Hematopoietic multipotent progenitor cell treated with erythropoietin and hydrocortisone succinate and interleukin-3 and kit ligand, for 17 days (in vitro differentiated cells): ENCODE results near the gene CMC1.
A peak's percentile ranks its signal among the peaks of the same experiment; 100 is the strongest.

Experiments used
- DNase-seq: peaks from one replicate; pipeline ENCODE4 v3.0.0-alpha.2; 2015; ENCODE audit warnings: low spot score

CMC1 gene

GRCh38 chr3:28300345-28300962 lies 59.0 kb downstream of the CMC1 start:
- DNase-seq, result no peak

DNA sequence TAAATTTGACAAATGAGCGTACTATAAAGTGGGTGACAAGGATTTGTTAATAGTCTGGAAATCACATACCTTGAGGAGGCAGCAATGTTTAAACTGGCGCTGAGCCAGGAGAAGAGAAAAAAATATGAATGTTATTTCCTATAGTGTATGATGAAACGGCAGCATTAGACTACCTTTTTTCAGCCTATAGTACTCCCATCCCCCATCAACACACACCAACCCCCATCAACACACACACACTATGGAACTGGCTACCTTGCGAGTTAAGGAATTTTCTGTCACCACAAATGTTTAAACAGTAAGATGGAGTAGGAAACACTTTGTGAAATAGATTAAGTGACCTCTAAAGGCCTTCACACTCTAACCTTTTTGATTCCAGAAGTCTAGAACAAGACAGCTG lies 60.3 kb downstream of the CMC1 start:
- no peak for DNase-seq

GRCh38 chr3:28308196-28308595 lies 66.8 kb downstream of the CMC1 start:
- DNase-seq, result no peak

DNA sequence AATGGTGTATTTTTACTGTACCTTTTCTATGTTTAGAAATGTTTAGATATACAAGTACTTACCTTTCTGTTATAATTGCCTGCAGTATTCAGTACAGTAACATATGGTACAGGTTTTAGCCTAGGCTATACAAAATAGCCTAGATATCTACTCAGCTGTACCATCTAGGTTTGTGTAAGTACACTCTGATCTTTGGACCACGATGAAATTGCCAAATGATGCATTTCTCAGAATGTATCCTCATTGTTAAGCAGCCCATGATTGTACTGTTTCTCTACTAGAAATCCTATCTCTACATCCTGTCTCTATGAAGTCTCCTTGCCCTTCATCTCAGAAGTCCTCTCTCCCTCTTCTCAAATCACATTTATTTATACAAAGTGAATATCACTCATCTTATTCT lies 74.3 kb downstream of the CMC1 start:
- no peak for DNase-seq

DNA sequence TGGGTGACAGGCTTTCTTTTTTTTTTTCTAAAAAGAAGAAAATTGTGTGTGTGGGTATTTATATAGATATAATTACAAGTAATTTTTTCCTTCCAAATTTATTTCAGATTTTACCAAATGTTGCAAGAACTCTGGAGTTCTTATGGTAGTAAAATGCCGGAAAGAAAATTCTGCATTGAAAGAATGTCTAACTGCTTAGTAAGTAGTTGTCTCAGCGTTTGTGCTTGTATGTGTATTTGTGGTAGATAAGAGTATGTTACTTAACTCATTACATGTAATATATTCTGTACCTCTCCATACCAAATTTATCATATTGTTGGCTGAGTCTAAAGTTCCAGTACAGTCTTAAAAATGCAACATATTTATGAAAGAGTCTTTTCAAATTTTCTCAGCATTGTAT lies 74.8 kb downstream of the CMC1 start:
- no peak for DNase-seq

GRCh38 chr3:28317438-28318022 lies 76.1 kb downstream of the CMC1 start:
- DNase-seq, result peak; percentile 73

- DNase-seq, result no peak
Observed at GRCh38 chr3:28320981-28321380, 79.6 kb downstream of the CMC1 start.

DNA sequence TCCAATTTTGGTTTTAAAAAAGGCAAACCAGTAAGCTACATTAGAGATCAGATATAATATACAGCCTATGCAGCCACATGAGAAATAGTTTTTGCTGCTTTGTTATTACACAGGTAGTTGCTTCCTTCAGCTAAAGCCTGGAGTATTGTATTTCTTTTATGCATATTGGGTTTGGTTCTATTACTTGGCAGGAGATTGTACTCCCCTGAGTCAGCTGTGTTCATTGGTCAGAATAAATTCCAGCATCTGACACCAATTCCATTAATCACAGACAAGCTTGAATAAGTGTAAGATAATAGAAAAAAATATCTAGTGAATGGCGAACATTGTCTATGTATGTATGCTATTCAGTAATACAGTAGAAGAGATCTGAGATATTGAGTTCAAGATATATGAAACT lies 81.0 kb downstream of the CMC1 start:
- no peak for DNase-seq

DNA sequence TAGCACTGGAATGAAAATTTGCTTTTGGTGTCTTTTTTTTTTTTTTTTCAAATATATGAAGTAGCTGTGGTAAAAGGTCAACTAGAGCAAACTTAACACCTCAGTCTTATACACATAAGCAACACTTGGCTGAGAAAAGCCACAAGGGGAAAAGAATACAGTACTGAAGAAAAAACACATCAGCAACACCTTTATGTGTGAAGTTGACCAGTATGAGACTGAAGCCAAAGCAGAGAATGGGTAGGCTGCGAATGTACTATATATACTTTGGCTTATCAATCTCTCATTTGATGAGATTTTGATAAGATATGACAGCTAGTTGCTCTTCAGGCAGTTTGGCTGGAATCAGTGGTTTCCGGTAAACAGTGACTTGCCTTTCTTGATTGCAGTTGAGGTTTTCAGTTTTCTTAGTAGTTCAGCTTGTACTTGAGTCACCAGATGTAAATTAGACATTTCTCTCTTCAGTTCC lies 85.1 kb downstream of the CMC1 start:
- no peak for DNase-seq

GRCh38 chr3:28328188-28329151 lies 87.1 kb downstream of the CMC1 start:
- peak; percentile 63 for DNase-seq

- no peak for DNase-seq
Observed at GRCh38 chr3:28334552-28334951, 93.1 kb downstream of the CMC1 start.

DNA sequence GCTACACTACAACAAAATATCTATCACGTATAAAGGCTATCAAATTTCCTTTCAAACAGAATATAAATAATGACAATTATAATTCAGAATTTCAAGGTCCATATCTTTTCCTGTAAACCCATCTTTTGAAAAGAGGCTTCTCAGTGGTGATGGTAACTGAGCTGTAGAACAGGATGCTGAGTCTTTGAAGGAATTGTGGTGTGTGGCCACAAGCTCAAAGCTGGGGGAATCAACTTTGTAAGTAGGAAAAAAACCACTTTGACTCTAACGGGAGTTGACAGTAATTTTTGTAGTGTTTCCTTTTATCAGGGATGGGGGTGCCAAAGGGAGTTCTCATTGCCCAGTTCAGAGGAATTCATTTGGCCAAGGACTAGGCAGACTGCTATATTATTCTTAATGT lies 93.8 kb downstream of the CMC1 start:
- DNase-seq, result no peak

DNA sequence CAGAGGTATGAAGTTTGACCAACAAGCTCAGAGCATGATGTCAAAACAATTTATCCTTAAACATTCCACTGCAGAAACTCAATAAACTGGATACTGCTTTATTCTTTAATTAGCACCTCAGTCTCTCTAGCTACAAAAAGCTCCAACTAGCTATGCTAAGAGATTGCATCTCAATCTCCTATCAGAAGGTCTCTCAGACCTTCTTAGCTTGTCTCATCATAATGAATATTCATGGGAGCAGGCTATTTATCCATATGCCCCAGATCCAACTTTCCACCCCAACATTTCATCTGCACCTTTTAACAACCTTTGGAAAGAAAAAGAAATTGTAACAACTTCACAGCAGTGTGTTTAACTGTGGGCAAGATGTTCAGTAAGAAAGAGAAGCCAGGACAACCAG lies 95.8 kb downstream of the CMC1 start:
- DNase-seq, result no peak

DNA sequence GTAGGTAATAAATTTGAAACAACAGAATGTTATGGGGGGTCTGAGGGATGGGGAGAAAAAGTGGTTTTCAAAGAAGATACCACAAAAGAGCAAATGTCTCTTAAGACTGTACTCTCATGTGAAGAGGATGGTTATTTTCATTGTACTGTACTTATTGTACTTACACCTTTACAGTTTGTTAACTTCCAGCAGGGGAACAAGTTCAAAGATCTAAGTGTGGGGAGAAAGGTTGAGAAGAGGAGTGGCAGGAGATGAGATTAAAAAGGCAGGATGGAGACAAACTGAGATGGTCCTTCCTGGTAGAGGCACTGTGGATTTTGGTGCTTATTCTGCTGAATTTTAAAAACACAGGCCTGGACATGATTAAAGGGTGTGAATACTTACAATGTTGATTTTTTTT lies 101.7 kb downstream of the CMC1 start:
- no peak for DNase-seq

DNA sequence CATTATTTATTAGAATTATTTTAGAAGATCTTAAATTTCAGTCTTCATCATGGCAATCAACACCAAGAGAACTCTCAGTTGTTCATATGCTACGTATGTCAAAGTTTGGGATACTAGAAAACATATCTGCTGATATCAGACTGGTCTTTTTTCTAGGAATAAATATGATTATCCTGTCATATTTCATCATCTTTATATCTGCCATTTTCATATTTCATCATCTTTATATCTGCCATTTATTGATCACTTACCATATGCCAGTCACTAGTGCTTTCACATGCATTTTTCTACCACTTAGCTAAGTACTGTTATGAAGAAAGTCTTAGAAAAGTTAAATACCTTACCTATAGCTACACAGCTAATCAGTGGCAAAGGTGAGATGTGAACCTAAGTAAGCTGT lies 104.3 kb downstream of the CMC1 start:
- no peak for DNase-seq

DNA sequence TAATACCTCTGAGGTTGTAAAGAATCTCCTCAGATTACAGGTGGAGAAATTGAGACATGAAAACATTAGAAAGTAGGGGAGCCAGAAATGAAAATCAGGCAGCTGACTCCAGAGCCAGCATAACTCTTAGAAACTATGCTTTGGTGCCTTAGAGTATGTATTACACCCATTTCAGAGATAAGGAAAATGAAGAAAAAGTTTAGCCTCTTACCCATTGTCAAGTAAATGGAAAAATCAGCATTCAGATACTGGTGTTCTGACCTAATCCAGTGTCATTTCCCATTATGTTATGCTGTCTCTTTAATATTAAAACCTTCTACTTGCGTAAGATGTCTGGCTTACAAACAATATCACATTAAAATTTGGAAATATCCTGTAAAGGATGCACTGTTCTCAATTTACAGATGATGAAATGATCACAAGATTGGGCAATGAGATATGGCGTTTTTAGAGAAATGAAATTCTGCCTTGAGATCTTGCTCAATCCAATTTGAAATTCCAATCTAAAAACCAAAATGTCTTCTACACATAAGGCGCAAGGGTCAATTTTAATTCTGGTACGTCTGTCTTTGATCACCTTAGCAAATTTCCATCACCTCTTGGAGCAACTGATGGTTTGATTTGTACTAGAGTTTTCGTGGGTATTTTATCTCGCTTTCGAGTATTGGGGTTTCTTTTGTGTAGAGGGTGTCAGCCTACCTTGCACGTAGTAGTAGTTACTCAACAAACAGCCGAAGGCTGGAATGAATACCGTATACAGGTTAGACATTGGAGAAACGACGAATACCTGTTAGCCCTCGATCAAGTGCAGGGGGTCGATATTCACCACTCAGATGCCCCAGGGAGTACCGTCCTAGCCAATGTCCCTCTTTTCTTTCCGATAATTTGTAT lies 106.2 kb downstream of the CMC1 start:
- peak; percentile 21 for DNase-seq

- no peak for DNase-seq
Observed at GRCh38 chr3:28348265-28348628, 106.8 kb downstream of the CMC1 start.

GRCh38 chr3:28348629-28349468 lies 107.4 kb downstream of the CMC1 start, which contains the start of the genes AZI2 and ZCWPW2:
AZI2 (minus strand) TSS chr3:28348824; CDS start chr3:28340617, 8,207 bp downstream.
ZCWPW2 (plus strand) TSS chr3:28348721; CDS start chr3:28413069, 64,348 bp downstream.
- DNase-seq, result peak; percentile 94

DNA sequence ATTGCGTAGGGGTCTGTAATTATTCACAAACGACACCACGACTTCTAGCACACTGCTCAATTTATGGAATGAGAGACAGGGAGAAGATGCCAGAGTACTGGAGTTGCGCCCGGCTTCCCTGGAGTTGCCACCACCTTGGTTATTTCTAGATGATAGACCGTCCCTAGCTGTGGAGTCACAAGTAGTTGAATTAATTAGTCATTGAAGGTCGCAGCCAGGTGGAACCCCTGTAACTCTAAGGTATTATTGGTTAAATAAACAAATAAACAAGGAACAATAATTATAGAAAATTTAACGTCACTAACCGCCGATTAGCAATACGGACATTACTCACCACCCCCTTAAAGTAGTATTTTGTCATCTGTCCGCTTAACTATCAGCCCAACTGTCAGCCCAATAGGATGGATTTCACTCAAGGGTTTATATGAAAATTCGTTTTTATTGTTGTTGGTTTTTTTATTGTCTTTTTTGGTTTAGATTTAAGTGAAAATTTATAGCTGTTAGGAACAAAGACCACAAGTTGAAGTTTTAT lies 108.1 kb downstream of the CMC1 start:
- DNase-seq, result peak; percentile 7
